ENCODE measurements around the gene NPFF. TPM values are rescaled to one million over a fixed set of nuclear protein-coding genes. Genes with fewer than 3 reads are reported as not detected.

The NPFF gene
- total RNA-seq, 1 donor from 2014 or later: not detected

- TF ChIP-seq CTCF (IDR thresholded peaks at IDR 0.05; ENCODE audit: borderline replicate concordance): peak; percentile 90
- DNase-seq: peak; percentile 28
- Histone ChIP-seq H3K27ac (replicated peaks) (peak overlapping the region; percentile 70), H3K9me3 (replicated peaks) (no peaks in the 10 kb centered on the region), H3K4me3 (no peak overlapping the region), H3K4me1 (peaks cover 30% of the 10 kb centered on the region), H3K27me3 (ENCODE audit: low read depth) (no peaks in the 10 kb centered on the region), H3K36me3 (peaks cover 56% of the 10 kb centered on the region)
- intact Hi-C loops (cut with micrococcal nuclease): no loop called here
Observed at GRCh38 chr12:53543539-53543938, 36.3 kb upstream of the NPFF start.

- H3K27me3 ChIP-seq (ENCODE audit: low read depth): no peaks in the 10 kb centered on the region
- H3K4me1 ChIP-seq: peaks cover 30% of the 10 kb centered on the region
- peak overlapping the region; percentile 54 for H3K27ac ChIP-seq (replicated peaks)
- no peak for TF ChIP-seq CTCF (IDR thresholded peaks at IDR 0.05; ENCODE audit: borderline replicate concordance)
- DNase-seq: no peak
- H3K4me3 ChIP-seq: no peak overlapping the region
- peaks cover 76% of the 10 kb centered on the region for H3K36me3 ChIP-seq
- H3K9me3 ChIP-seq (replicated peaks): no peaks in the 10 kb centered on the region
- intact Hi-C loops (cut with micrococcal nuclease): no loop called here
Observed at GRCh38 chr12:53539526-53539925, 32.2 kb upstream of the NPFF start.

GRCh38 chr12:53538209-53538689 lies 31.0 kb upstream of the NPFF start:
- no peak for TF ChIP-seq CTCF (IDR thresholded peaks at IDR 0.05; ENCODE audit: borderline replicate concordance)
- intact Hi-C loops (cut with micrococcal nuclease): no loop called here
- no peak overlapping the region for H3K4me3 ChIP-seq

GRCh38 chr12:53536962-53537361 lies 29.7 kb upstream of the NPFF start:
- no peak for TF ChIP-seq CTCF (IDR thresholded peaks at IDR 0.05; ENCODE audit: borderline replicate concordance)
- H3K4me3 ChIP-seq: no peak overlapping the region
- no peaks in the 10 kb centered on the region for H3K9me3 ChIP-seq (replicated peaks)
- H3K27ac ChIP-seq (replicated peaks): no peak overlapping the region
- intact Hi-C loops (cut with micrococcal nuclease): no loop called here
- DNase-seq: no peak
- H3K27me3 ChIP-seq (ENCODE audit: low read depth): no peaks in the 10 kb centered on the region
- peaks cover 16% of the 10 kb centered on the region for H3K4me1 ChIP-seq
- peaks cover 91% of the 10 kb centered on the region for H3K36me3 ChIP-seq

More at GRCh38 chr12:53538209-53538689, 31.0 kb upstream of the NPFF start:
- Histone ChIP-seq H3K27me3 (ENCODE audit: low read depth) (no peaks in the 10 kb centered on the region), H3K36me3 (peaks cover 89% of the 10 kb centered on the region), H3K4me1 (peaks cover 17% of the 10 kb centered on the region), H3K9me3 (replicated peaks) (no peaks in the 10 kb centered on the region), H3K27ac (replicated peaks) (peak overlapping the region; percentile 54)
- DNase-seq: no peak

GRCh38 chr12:53533471-53533870 lies 26.2 kb upstream of the NPFF start:
- Histone ChIP-seq H3K36me3 (peaks cover 95% of the 10 kb centered on the region), H3K27me3 (ENCODE audit: low read depth) (no peaks in the 10 kb centered on the region), H3K4me3 (no peak overlapping the region), H3K4me1 (peaks cover 8% of the 10 kb centered on the region), H3K27ac (replicated peaks) (no peak overlapping the region), H3K9me3 (replicated peaks) (no peaks in the 10 kb centered on the region)
- TF ChIP-seq CTCF (IDR thresholded peaks at IDR 0.05; ENCODE audit: borderline replicate concordance): no peak
- intact Hi-C loops (cut with micrococcal nuclease): no loop called here
- DNase-seq: no peak

Measured in left ventricle myocardium inferior (tissue), 1 donor.